Sigmoid colon (tissue), 4 donors: ENCODE results near the gene DUSP18.

ENCODE experiments used
- POLR2A ChIP-seq, 2 donors: fragments of 450-650 bp; IDR thresholded peaks; one replicate each; pipeline ENCODE4 v1.6.1; 2016; ENCODE audit warnings: antibody characterized with exemption in 2 of 2, mild to moderate bottlenecking in 2 of 2, moderate library complexity in 2 of 2
- POLR2AphosphoS5 ChIP-seq, 4 donors: sonication (generic); formaldehyde crosslinking; IDR thresholded peaks; one replicate each; pipeline ENCODE4 v1.6.1; 2017; ENCODE audit warnings: antibody characterized with exemption in 4 of 4
- TF ChIP-seq, protein P1 (sequence below), 4 experiments: fragments of 450-650 bp in 3 of 4; fragments of 200-600 bp in 1 of 4; IDR thresholded peaks; one replicate each; pipeline ENCODE4 v1.5.1; 2016 to 2019; ENCODE audit warnings: antibody characterized with exemption in 4 of 4, mild to moderate bottlenecking in 3 of 4, moderate library complexity in 2 of 4

DNA sequence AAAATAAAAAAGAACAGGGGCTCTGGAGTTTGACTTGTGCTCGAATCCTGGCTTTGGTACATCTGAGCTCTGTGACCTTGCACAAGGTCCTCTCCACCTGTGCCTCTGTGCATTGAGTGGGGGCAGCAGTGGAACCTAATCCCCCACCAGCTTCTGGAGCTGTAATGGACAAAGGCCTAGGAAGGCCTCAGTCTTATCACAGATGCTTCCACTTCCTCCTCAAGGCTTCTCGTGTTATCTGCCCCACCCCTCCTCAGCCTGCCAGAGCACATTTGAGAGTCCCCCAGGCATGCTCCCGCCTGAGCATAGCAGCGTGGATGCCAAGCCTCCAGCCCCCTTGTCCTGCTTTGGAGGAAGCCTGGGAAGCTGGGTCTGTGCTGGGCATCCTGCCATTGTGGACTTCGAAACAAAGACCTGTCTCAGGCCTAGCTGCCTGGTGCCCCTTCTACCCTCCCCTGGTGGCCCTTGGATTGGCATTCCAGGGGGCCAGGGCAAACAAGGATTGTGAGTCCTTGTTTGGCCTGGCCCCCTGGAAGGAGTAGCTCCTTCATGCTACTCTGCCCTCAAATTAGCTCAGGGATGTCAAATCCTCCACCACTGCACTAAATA lies 17.1 kb downstream of the DUSP18 start:
- TF ChIP-seq, protein P1, sequence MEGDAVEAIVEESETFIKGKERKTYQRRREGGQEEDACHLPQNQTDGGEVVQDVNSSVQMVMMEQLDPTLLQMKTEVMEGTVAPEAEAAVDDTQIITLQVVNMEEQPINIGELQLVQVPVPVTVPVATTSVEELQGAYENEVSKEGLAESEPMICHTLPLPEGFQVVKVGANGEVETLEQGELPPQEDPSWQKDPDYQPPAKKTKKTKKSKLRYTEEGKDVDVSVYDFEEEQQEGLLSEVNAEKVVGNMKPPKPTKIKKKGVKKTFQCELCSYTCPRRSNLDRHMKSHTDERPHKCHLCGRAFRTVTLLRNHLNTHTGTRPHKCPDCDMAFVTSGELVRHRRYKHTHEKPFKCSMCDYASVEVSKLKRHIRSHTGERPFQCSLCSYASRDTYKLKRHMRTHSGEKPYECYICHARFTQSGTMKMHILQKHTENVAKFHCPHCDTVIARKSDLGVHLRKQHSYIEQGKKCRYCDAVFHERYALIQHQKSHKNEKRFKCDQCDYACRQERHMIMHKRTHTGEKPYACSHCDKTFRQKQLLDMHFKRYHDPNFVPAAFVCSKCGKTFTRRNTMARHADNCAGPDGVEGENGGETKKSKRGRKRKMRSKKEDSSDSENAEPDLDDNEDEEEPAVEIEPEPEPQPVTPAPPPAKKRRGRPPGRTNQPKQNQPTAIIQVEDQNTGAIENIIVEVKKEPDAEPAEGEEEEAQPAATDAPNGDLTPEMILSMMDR (IDR thresholded peaks at IDR 0.05) = no peak
- TF ChIP-seq POLR2A (IDR thresholded peaks at IDR 0.05) (no peak), POLR2AphosphoS5 (IDR thresholded peaks at IDR 0.05) (no peak)
